Activated naive CD8-positive, alpha-beta T cell treated with anti-CD3 and anti-CD28 coated beads, Interleukin-2, amount 50 U/mL, for 16 hours (primary cell): ENCODE results near the gene TBC1D10B.
"Not testable (repeated sequence)": the region's sequence is repeated elsewhere in the genome, so short reads cannot be mapped to it uniquely, and the experiment has no call there.

Experiments
- DNase-seq: peaks from one replicate; pipeline ENCODE4 v3.0.0-alpha.2; 2020; ENCODE audit warnings: low read depth, low spot score

TBC1D10B gene

GRCh38 chr16:30397776-30398660 is 27.7 kb upstream of the TBC1D10B start:
- no peak for DNase-seq

GRCh38 chr16:30397056-30397455 is 26.8 kb upstream of the TBC1D10B start:
- DNase-seq: no peak

GRCh38 chr16:30396627-30397026 is 26.3 kb upstream of the TBC1D10B start:
- DNase-seq: not testable (repeated sequence)

GRCh38 chr16:30395992-30396585 is 25.8 kb upstream of the TBC1D10B start:
- no peak for DNase-seq

- DNase-seq: no peak
Observed at GRCh38 chr16:30395155-30395991, 25.1 kb upstream of the TBC1D10B start, which contains the start of gene ZNF48. TSS of gene ZNF48 (plus strand) at chr16:30395420. CDS start at chr16:30395795, 375 bp downstream.

GRCh38 chr16:30394592-30395154 is 24.4 kb upstream of the TBC1D10B start:
- no peak for DNase-seq

- no peak for DNase-seq
Observed at GRCh38 chr16:30383521-30383920, 13.2 kb upstream of the TBC1D10B start.

- DNase-seq: peak; percentile 29
Observed at GRCh38 chr16:30382111-30382881, 12.0 kb upstream of the TBC1D10B start, which contains the start of gene SEPTIN1. TSS of gene SEPTIN1 (minus strand) at chr16:30382561. CDS start at chr16:30382542, 19 bp downstream.

GRCh38 chr16:30381291-30382041 is 11.2 kb upstream of the TBC1D10B start:
- DNase-seq: no peak

GRCh38 chr16:30380803-30381208 is 10.5 kb upstream of the TBC1D10B start:
- no peak for DNase-seq

- no peak for DNase-seq
Observed at GRCh38 chr16:30380072-30380802, 9.9 kb upstream of the TBC1D10B start.

- DNase-seq: no peak
Observed at GRCh38 chr16:30379158-30379783, 9.0 kb upstream of the TBC1D10B start.

- peak; percentile 97 for DNase-seq
Observed at GRCh38 chr16:30378236-30379157, 8.2 kb upstream of the TBC1D10B start.

- peak; percentile 60 for DNase-seq
Observed at GRCh38 chr16:30377812-30378235, 7.5 kb upstream of the TBC1D10B start.

- no peak for DNase-seq
Observed at GRCh38 chr16:30377050-30377811, 6.9 kb upstream of the TBC1D10B start.

GRCh38 chr16:30376461-30376902 is 6.2 kb upstream of the TBC1D10B start:
- no peak for DNase-seq

- no peak for DNase-seq
Observed at GRCh38 chr16:30375864-30376263, 5.6 kb upstream of the TBC1D10B start.
